ENCODE data around the gene IRF5. TPM values are rescaled to one million over a fixed set of nuclear protein-coding genes. Genes with fewer than 3 reads are reported as not detected.
"Not testable (repeated sequence)": the region's sequence is repeated elsewhere in the genome, so short reads cannot be mapped to it uniquely, and the experiment has no call there.

The IRF5 gene
- total RNA-seq, 1 donor from 2014 or later = 8.5 TPM

GRCh38 chr7:128982105-128982504 is 44.4 kb downstream of the IRF5 start:
- no peak for DNase-seq (ENCODE audit: low read depth)
- H3K4me3 ChIP-seq (ENCODE audit: low read depth, low read length) = no peak overlapping the region
- no peak for TF ChIP-seq CTCF (conservative IDR thresholded peaks at IDR 0.05; ENCODE audit: low read depth, low read length)

- TF ChIP-seq CTCF (conservative IDR thresholded peaks at IDR 0.05; ENCODE audit: low read depth, low read length) = no peak
- DNase-seq (ENCODE audit: low read depth) = no peak
- no peak overlapping the region for H3K4me3 ChIP-seq (ENCODE audit: low read depth, low read length)
These were observed 47.9 kb downstream of the IRF5 start for GRCh38 chr7:128985660-128986059.

- H3K4me3 ChIP-seq (ENCODE audit: low read depth, low read length) = no peak overlapping the region
- DNase-seq (ENCODE audit: low read depth) = no peak
- TF ChIP-seq CTCF (conservative IDR thresholded peaks at IDR 0.05; ENCODE audit: low read depth, low read length) = no peak
These were observed 48.9 kb downstream of the IRF5 start for GRCh38 chr7:128986609-128987008.

- DNase-seq (ENCODE audit: low read depth) = no peak
- TF ChIP-seq CTCF (conservative IDR thresholded peaks at IDR 0.05; ENCODE audit: low read depth, low read length) = no peak
- H3K4me3 ChIP-seq (ENCODE audit: low read depth, low read length) = no peak overlapping the region
These were observed 50.6 kb downstream of the IRF5 start for GRCh38 chr7:128988372-128988771.

- no peak for DNase-seq (ENCODE audit: low read depth)
- no peak overlapping the region for H3K4me3 ChIP-seq (ENCODE audit: low read depth, low read length)
- no peak for TF ChIP-seq CTCF (conservative IDR thresholded peaks at IDR 0.05; ENCODE audit: low read depth, low read length)
These were observed 52.2 kb downstream of the IRF5 start for GRCh38 chr7:128989961-128990360.

- DNase-seq (ENCODE audit: low read depth) = no peak
- no peak overlapping the region for H3K4me3 ChIP-seq (ENCODE audit: low read depth, low read length)
- TF ChIP-seq CTCF (conservative IDR thresholded peaks at IDR 0.05; ENCODE audit: low read depth, low read length) = no peak
These were observed 55.7 kb downstream of the IRF5 start for GRCh38 chr7:128993419-128993818.

GRCh38 chr7:128994560-128994959 is 56.8 kb downstream of the IRF5 start:
- DNase-seq (ENCODE audit: low read depth); H3K4me3 ChIP-seq (ENCODE audit: low read depth, low read length): not testable (repeated sequence)

- H3K4me3 ChIP-seq (ENCODE audit: low read depth, low read length) = no peak overlapping the region
- no peak for DNase-seq (ENCODE audit: low read depth)
- no peak for TF ChIP-seq CTCF (conservative IDR thresholded peaks at IDR 0.05; ENCODE audit: low read depth, low read length)
These were observed 59.5 kb downstream of the IRF5 start for GRCh38 chr7:128997181-128997580.

Measured in epithelial cell of proximal tubule (primary cell).